Measurements from ENCODE around the gene ZNF724.

ZNF724 gene

GRCh38 chr19:23222998-23223652 lies 27.1 kb downstream of the ZNF724 start:
- no peak for DNase-seq

GRCh38 chr19:23203841-23204344 lies 46.3 kb downstream of the ZNF724 start:
- no peak for DNase-seq

GRCh38 chr19:23190341-23190740 lies 59.9 kb downstream of the ZNF724 start:
- DNase-seq: no peak

- DNase-seq: no peak
Observed at GRCh38 chr19:23183251-23183650, 66.9 kb downstream of the ZNF724 start.

All from NCI-H446 treated with DMSO at 0.1 percent for 48 hours (cell line).